Measurements from ENCODE around the gene CD209.
"Not testable (repeated sequence)": the region's sequence is repeated elsewhere in the genome, so short reads cannot be mapped to it uniquely, and the experiment has no call there.

Gene CD209

GRCh38 chr19:7766535-7766934 lies 19.2 kb upstream of the CD209 start:
- DNase-seq: no peak

GRCh38 chr19:7765043-7765442 lies 17.7 kb upstream of the CD209 start:
- not testable (repeated sequence) for DNase-seq

- not testable (repeated sequence) for DNase-seq
These were observed 16.8 kb upstream of the CD209 start for GRCh38 chr19:7764157-7764556.

- no peak for DNase-seq
These were observed 16.4 kb upstream of the CD209 start for GRCh38 chr19:7763696-7764095.

GRCh38 chr19:7762719-7763293 lies 15.5 kb upstream of the CD209 start, which contains the start of gene CLEC4M:
CLEC4M (plus strand) TSS chr19:7763243; CDS start chr19:7763267, 24 bp downstream.
- DNase-seq: no peak

- no peak for DNase-seq
These were observed 11.8 kb upstream of the CD209 start for GRCh38 chr19:7759156-7759555.

GRCh38 chr19:7757358-7757757 lies 10.0 kb upstream of the CD209 start:
- DNase-seq: no peak

- DNase-seq: no peak
These were observed 8.9 kb upstream of the CD209 start for GRCh38 chr19:7756258-7756657.

- peak; percentile 28 for DNase-seq
These were observed 3.9 kb upstream of the CD209 start for GRCh38 chr19:7751157-7751783.

GRCh38 chr19:7748756-7749155 lies 1.4 kb upstream of the CD209 start:
- DNase-seq: no peak

- DNase-seq: no peak
These were observed 837 bp upstream of the CD209 start for GRCh38 chr19:7748171-7748570.

GRCh38 chr19:7746306-7746705 lies 1.0 kb downstream of the CD209 start:
- DNase-seq: not testable (repeated sequence)

- no peak for DNase-seq
These were observed 2.3 kb downstream of the CD209 start for GRCh38 chr19:7744871-7745650.

GRCh38 chr19:7744199-7744786 lies 3.0 kb downstream of the CD209 start:
- DNase-seq: no peak

GRCh38 chr19:7743425-7743841 lies 3.9 kb downstream of the CD209 start:
- no peak for DNase-seq

- no peak for DNase-seq
These were observed 4.3 kb downstream of the CD209 start for GRCh38 chr19:7742991-7743390.

- DNase-seq: no peak
These were observed 4.8 kb downstream of the CD209 start for GRCh38 chr19:7742575-7742974.

- no peak for DNase-seq
These were observed 6.7 kb downstream of the CD209 start for GRCh38 chr19:7740682-7741054.

- no peak for DNase-seq
These were observed 7.3 kb downstream of the CD209 start for GRCh38 chr19:7739801-7740681.

- DNase-seq: no peak
These were observed 8.1 kb downstream of the CD209 start for GRCh38 chr19:7739211-7739755.

- DNase-seq: no peak
These were observed 9.3 kb downstream of the CD209 start for GRCh38 chr19:7738023-7738422.

- DNase-seq: no peak
These were observed 10.1 kb downstream of the CD209 start for GRCh38 chr19:7737215-7737614.
